GM18907 (cell line): Measurements from ENCODE around the gene SRGAP1.

Source experiments
- ATAC-seq: cut with Tn5 transposase; IDR thresholded peaks from one replicate; pipeline ENCODE4 v1.9.1; 2021; ENCODE audit warnings: mild to moderate bottlenecking, moderate library complexity; ENCODE audit not compliant: unreplicated experiment

SRGAP1 gene

GRCh38 chr12:63929426-63929825 lies 84.9 kb downstream of the SRGAP1 start:
- ATAC-seq, result no peak

- no peak for ATAC-seq
Measured at GRCh38 chr12:63930971-63931370, 86.5 kb downstream of the SRGAP1 start.

GRCh38 chr12:63931703-63932102 lies 87.2 kb downstream of the SRGAP1 start:
- ATAC-seq, result no peak

- ATAC-seq, result no peak
Measured at GRCh38 chr12:63934936-63935335, 90.4 kb downstream of the SRGAP1 start.

GRCh38 chr12:63935361-63935760 lies 90.9 kb downstream of the SRGAP1 start:
- ATAC-seq, result no peak

- no peak for ATAC-seq
Measured at GRCh38 chr12:63937378-63938316, 93.1 kb downstream of the SRGAP1 start.

- no peak for ATAC-seq
Measured at GRCh38 chr12:63940310-63941005, 96.0 kb downstream of the SRGAP1 start.

GRCh38 chr12:63941166-63941800 lies 96.8 kb downstream of the SRGAP1 start:
- no peak for ATAC-seq

- no peak for ATAC-seq
Measured at GRCh38 chr12:63941879-63942278, 97.4 kb downstream of the SRGAP1 start.

- no peak for ATAC-seq
Measured at GRCh38 chr12:63942464-63943241, 98.2 kb downstream of the SRGAP1 start.

GRCh38 chr12:63944034-63944579 lies 99.6 kb downstream of the SRGAP1 start:
- no peak for ATAC-seq

- no peak for ATAC-seq
Measured at GRCh38 chr12:63944586-63945228, 100.2 kb downstream of the SRGAP1 start.

GRCh38 chr12:63945777-63946176 lies 101.3 kb downstream of the SRGAP1 start:
- no peak for ATAC-seq

- no peak for ATAC-seq
Measured at GRCh38 chr12:63948211-63948610, 103.7 kb downstream of the SRGAP1 start.

GRCh38 chr12:63949902-63950301 lies 105.4 kb downstream of the SRGAP1 start:
- no peak for ATAC-seq

GRCh38 chr12:63952995-63953394 lies 108.5 kb downstream of the SRGAP1 start:
- ATAC-seq, result no peak

GRCh38 chr12:63955831-63956666 lies 111.5 kb downstream of the SRGAP1 start:
- no peak for ATAC-seq

- no peak for ATAC-seq
Measured at GRCh38 chr12:63957496-63957895, 113.0 kb downstream of the SRGAP1 start.
